MG63 (cell line): ENCODE measurements around the gene CCDC68. TPM values are rescaled to one million over a fixed set of nuclear protein-coding genes. Genes with fewer than 3 reads are reported as not detected.

Experiments
- DNase-seq: peaks from one replicate; pipeline ENCODE4 v3.0.0-alpha.2; 2020
- H3K27me3 ChIP-seq: fragments of 250-450 bp; sonication (Bioruptor Pico); 2 replicates; pipeline ENCODE4 v1.5.1; 2020; ENCODE audit warnings: mild to moderate bottlenecking, moderate library complexity
- H3K36me3 ChIP-seq: fragments of 250-450 bp; sonication (Bioruptor Pico); 2 replicates; pipeline ENCODE4 v1.5.1; 2020; ENCODE audit warnings: mild to moderate bottlenecking, moderate library complexity
- H3K4me3 ChIP-seq: fragments of 250-450 bp; sonication (Bioruptor Pico); 2 replicates; pipeline ENCODE4 v1.5.1; 2020; ENCODE audit warnings: mild to moderate bottlenecking, moderate library complexity
- H3K9me3 ChIP-seq: fragments of 250-450 bp; sonication (Bioruptor Pico); 2 replicates; pipeline ENCODE4 v1.5.1; 2020; ENCODE audit warnings: mild to moderate bottlenecking, moderate library complexity
- total RNA-seq: library from RNA; depleted of rRNA; stranded (reverse); fragments of >200 nt; shearing (Covaris generic); gene quantifications from 2 replicates; pipeline ENCODE4 v1.2.3, GENCODE V29; 2014; ENCODE audit warnings: low replicate concordance

Gene CCDC68
- total RNA-seq, 1 experiment from 2014 or later = 0.46 TPM

GRCh38 chr18:54905629-54906028, 53.6 kb downstream of the CCDC68 start:
- H3K27me3 ChIP-seq = no peaks in the 10 kb centered on the region
- DNase-seq = no peak
- H3K4me3 ChIP-seq = no peak overlapping the region
- no peaks in the 10 kb centered on the region for H3K36me3 ChIP-seq
- H3K9me3 ChIP-seq = no peaks in the 10 kb centered on the region

- no peak overlapping the region for H3K4me3 ChIP-seq
- DNase-seq = no peak
- H3K27me3 ChIP-seq = no peaks in the 10 kb centered on the region
- no peaks in the 10 kb centered on the region for H3K9me3 ChIP-seq
- no peaks in the 10 kb centered on the region for H3K36me3 ChIP-seq
These were observed 54.7 kb downstream of the CCDC68 start for GRCh38 chr18:54904581-54904980.

GRCh38 chr18:54900290-54900689, 59.0 kb downstream of the CCDC68 start:
- no peaks in the 10 kb centered on the region for H3K9me3 ChIP-seq
- H3K36me3 ChIP-seq = no peaks in the 10 kb centered on the region
- no peaks in the 10 kb centered on the region for H3K27me3 ChIP-seq
- no peak for DNase-seq
- no peak overlapping the region for H3K4me3 ChIP-seq

- H3K36me3 ChIP-seq = no peaks in the 10 kb centered on the region
- no peak overlapping the region for H3K4me3 ChIP-seq
These were observed 59.8 kb downstream of the CCDC68 start for GRCh38 chr18:54899500-54899899.

GRCh38 chr18:54888933-54889332, 70.3 kb downstream of the CCDC68 start:
- H3K9me3 ChIP-seq = no peaks in the 10 kb centered on the region
- DNase-seq = no peak
- no peaks in the 10 kb centered on the region for H3K36me3 ChIP-seq
- H3K27me3 ChIP-seq = no peaks in the 10 kb centered on the region
- H3K4me3 ChIP-seq = no peak overlapping the region

More at GRCh38 chr18:54899500-54899899, 59.8 kb downstream of the CCDC68 start:
- Histone ChIP-seq H3K9me3 (no peaks in the 10 kb centered on the region), H3K27me3 (no peaks in the 10 kb centered on the region)
- DNase-seq = no peak

- no peak for DNase-seq
- Histone ChIP-seq H3K4me3 (no peak overlapping the region), H3K27me3 (no peaks in the 10 kb centered on the region), H3K9me3 (no peaks in the 10 kb centered on the region), H3K36me3 (no peaks in the 10 kb centered on the region)
These were observed 70.9 kb downstream of the CCDC68 start for GRCh38 chr18:54888378-54888777.

- Histone ChIP-seq H3K4me3 (no peak overlapping the region), H3K9me3 (no peaks in the 10 kb centered on the region)
- peak; percentile 23 for DNase-seq
These were observed 75.3 kb downstream of the CCDC68 start for GRCh38 chr18:54883816-54884604.

GRCh38 chr18:54882318-54882717, 76.9 kb downstream of the CCDC68 start:
- H3K9me3 ChIP-seq = no peaks in the 10 kb centered on the region
- no peak for DNase-seq
- H3K27me3 ChIP-seq = no peaks in the 10 kb centered on the region
- H3K4me3 ChIP-seq = no peak overlapping the region
- no peaks in the 10 kb centered on the region for H3K36me3 ChIP-seq

More at GRCh38 chr18:54883816-54884604, 75.3 kb downstream of the CCDC68 start:
- Histone ChIP-seq H3K36me3 (no peaks in the 10 kb centered on the region), H3K27me3 (no peaks in the 10 kb centered on the region)

GRCh38 chr18:54881229-54881768, 78.0 kb downstream of the CCDC68 start:
- no peak for DNase-seq
- H3K9me3 ChIP-seq = no peaks in the 10 kb centered on the region
- H3K27me3 ChIP-seq = no peaks in the 10 kb centered on the region
- H3K36me3 ChIP-seq = no peaks in the 10 kb centered on the region
- no peak overlapping the region for H3K4me3 ChIP-seq

GRCh38 chr18:54880395-54881105, 78.7 kb downstream of the CCDC68 start:
- Histone ChIP-seq H3K27me3 (no peaks in the 10 kb centered on the region), H3K9me3 (no peaks in the 10 kb centered on the region), H3K36me3 (no peaks in the 10 kb centered on the region), H3K4me3 (no peak overlapping the region)
- DNase-seq = peak; percentile 3

GRCh38 chr18:54879691-54880090, 79.6 kb downstream of the CCDC68 start:
- no peak overlapping the region for H3K4me3 ChIP-seq
- H3K27me3 ChIP-seq = no peaks in the 10 kb centered on the region
- H3K36me3 ChIP-seq = no peaks in the 10 kb centered on the region
- DNase-seq = no peak
- no peaks in the 10 kb centered on the region for H3K9me3 ChIP-seq

- Histone ChIP-seq H3K4me3 (no peak overlapping the region), H3K36me3 (no peaks in the 10 kb centered on the region), H3K9me3 (no peaks in the 10 kb centered on the region), H3K27me3 (no peaks in the 10 kb centered on the region)
- DNase-seq = no peak
These were observed 80.5 kb downstream of the CCDC68 start for GRCh38 chr18:54878659-54879358.

- no peak for DNase-seq
- Histone ChIP-seq H3K36me3 (no peaks in the 10 kb centered on the region), H3K4me3 (no peak overlapping the region), H3K9me3 (no peaks in the 10 kb centered on the region), H3K27me3 (no peaks in the 10 kb centered on the region)
These were observed 81.1 kb downstream of the CCDC68 start for GRCh38 chr18:54878159-54878622.

- DNase-seq = no peak
- Histone ChIP-seq H3K36me3 (no peaks in the 10 kb centered on the region), H3K27me3 (no peaks in the 10 kb centered on the region), H3K9me3 (no peaks in the 10 kb centered on the region), H3K4me3 (no peak overlapping the region)
These were observed 82.2 kb downstream of the CCDC68 start for GRCh38 chr18:54877076-54877475.

GRCh38 chr18:54875063-54875462, 84.2 kb downstream of the CCDC68 start:
- H3K36me3 ChIP-seq = no peaks in the 10 kb centered on the region
- no peak overlapping the region for H3K4me3 ChIP-seq

GRCh38 chr18:54873884-54874255, 85.4 kb downstream of the CCDC68 start:
- no peaks in the 10 kb centered on the region for H3K36me3 ChIP-seq
- no peaks in the 10 kb centered on the region for H3K27me3 ChIP-seq
- DNase-seq = no peak
- no peaks in the 10 kb centered on the region for H3K9me3 ChIP-seq
- no peak overlapping the region for H3K4me3 ChIP-seq

More at GRCh38 chr18:54875063-54875462, 84.2 kb downstream of the CCDC68 start:
- H3K9me3 ChIP-seq = no peaks in the 10 kb centered on the region
- no peaks in the 10 kb centered on the region for H3K27me3 ChIP-seq
- no peak for DNase-seq

GRCh38 chr18:54872681-54873080, 86.6 kb downstream of the CCDC68 start:
- no peaks in the 10 kb centered on the region for H3K9me3 ChIP-seq
- no peaks in the 10 kb centered on the region for H3K27me3 ChIP-seq
- H3K4me3 ChIP-seq = no peak overlapping the region
- no peaks in the 10 kb centered on the region for H3K36me3 ChIP-seq
- no peak for DNase-seq
